ENCODE measurements around the gene SRRM3.
"Not testable (repeated sequence)": the region's sequence is repeated elsewhere in the genome, so short reads cannot be mapped to it uniquely, and the experiment has no call there.

SRRM3 gene

GRCh38 chr7:76292911-76293310 is 91.2 kb downstream of the SRRM3 start:
- peak overlapping the region in 1 of 2 experiments; percentile 14 for H3K18ac ChIP-seq (ENCODE audit: low read depth in 1 of 2, low read length in 2 of 2)
- H3K4me2 ChIP-seq (ENCODE audit: low read length, poor library complexity, severe bottlenecking); H3K79me1 ChIP-seq (replicated peaks; ENCODE audit: low read length, poor library complexity, severe bottlenecking); H3K23ac ChIP-seq (ENCODE audit: low read length in 2 of 2); H2AFZ ChIP-seq (ENCODE audit: low read depth, low read length); H3K27me3 ChIP-seq (ENCODE audit: control insufficient read depth in 1 of 2, insufficient read depth in 1 of 2, low read length in 2 of 2); H4K8ac ChIP-seq (ENCODE audit: low read length); H4K91ac ChIP-seq (ENCODE audit: low read length); H3K36me3 ChIP-seq (ENCODE audit: control insufficient read depth in 1 of 2, insufficient read depth in 2 of 2, low read depth in 1 of 2, low read length in 2 of 2); H3K27ac ChIP-seq (ENCODE audit: low read length, poor library complexity, severe bottlenecking); H3K9me3 ChIP-seq (ENCODE audit: control insufficient read depth, low read length); H3K4me3 ChIP-seq (ENCODE audit: insufficient read depth in 1 of 2, low read depth in 1 of 2, low read length in 2 of 2); H3K9ac ChIP-seq (ENCODE audit: low read length); H3K14ac ChIP-seq (ENCODE audit: low read length in 2 of 2); H2BK5ac ChIP-seq (ENCODE audit: low read depth, low read length, poor library complexity, severe bottlenecking); DNase-seq: not testable (repeated sequence)
- H3K4ac ChIP-seq (ENCODE audit: low read depth in 1 of 2, low read length in 2 of 2), result peak overlapping the region; percentile 24 to 45
- peak overlapping the region; percentile 71 for H2BK120ac ChIP-seq (ENCODE audit: low read depth, low read length)
- peak overlapping the region; percentile 95 to 98 for H2BK12ac ChIP-seq (ENCODE audit: low read length in 2 of 2)
- H3K4me1 ChIP-seq (ENCODE audit: control insufficient read depth, insufficient read depth, low read depth, low read length), result peaks cover 40% of the 10 kb centered on the region
- 91% methylated on average over 5 of the region's 5 CpGs for WGBS
- H2AK5ac ChIP-seq (ENCODE audit: low read length, severe bottlenecking), result peak overlapping the region; percentile 81
- peak overlapping the region; percentile 38 for H2BK15ac ChIP-seq (ENCODE audit: low read depth, poor library complexity, severe bottlenecking)

- Histone ChIP-seq H3K4ac (ENCODE audit: low read depth in 1 of 2, low read length in 2 of 2) (peak overlapping the region in 1 of 2 experiments; percentile 79), H3K27me3 (ENCODE audit: control insufficient read depth in 1 of 2, insufficient read depth in 1 of 2, low read length in 2 of 2) (no peaks in the 10 kb centered on the region), H4K91ac (ENCODE audit: low read length) (peak overlapping the region; percentile 81), H2BK5ac (ENCODE audit: low read depth, low read length, poor library complexity, severe bottlenecking) (no peak overlapping the region), H3K27ac (ENCODE audit: low read length, poor library complexity, severe bottlenecking) (no peak overlapping the region), H3K36me3 (ENCODE audit: control insufficient read depth in 1 of 2, insufficient read depth in 2 of 2, low read depth in 1 of 2, low read length in 2 of 2) (no peaks in the 10 kb centered on the region), H2BK15ac (ENCODE audit: low read depth, poor library complexity, severe bottlenecking) (no peak overlapping the region), H2AFZ (ENCODE audit: low read depth, low read length) (no peak overlapping the region), H3K23ac (ENCODE audit: low read length in 2 of 2) (no peak overlapping the region), H3K9ac (ENCODE audit: low read length) (peak overlapping the region; percentile 86), H3K9me3 (ENCODE audit: control insufficient read depth, low read length) (no peaks in the 10 kb centered on the region), H3K79me1 (replicated peaks; ENCODE audit: low read length, poor library complexity, severe bottlenecking) (no peaks in the 10 kb centered on the region), H2AK5ac (ENCODE audit: low read length, severe bottlenecking) (peak overlapping the region; percentile 81), H4K8ac (ENCODE audit: low read length) (peak overlapping the region; percentile 77), H3K18ac (ENCODE audit: low read depth in 1 of 2, low read length in 2 of 2) (peak overlapping the region; percentile 81 to 88), H3K4me1 (ENCODE audit: control insufficient read depth, insufficient read depth, low read depth, low read length) (peaks cover 40% of the 10 kb centered on the region), H2BK12ac (ENCODE audit: low read length in 2 of 2) (peak overlapping the region; percentile 95 to 98), H3K4me2 (ENCODE audit: low read length, poor library complexity, severe bottlenecking) (no peak overlapping the region), H3K4me3 (ENCODE audit: insufficient read depth in 1 of 2, low read depth in 1 of 2, low read length in 2 of 2) (no peak overlapping the region), H3K14ac (ENCODE audit: low read length in 2 of 2) (no peak overlapping the region), H2BK120ac (ENCODE audit: low read depth, low read length) (peak overlapping the region; percentile 73)
- WGBS, result 81% methylated on average over 8 of the region's 8 CpGs
- no peak for DNase-seq
Measured at GRCh38 chr7:76293407-76293901, 91.8 kb downstream of the SRRM3 start.

GRCh38 chr7:76294344-76295024 is 92.8 kb downstream of the SRRM3 start:
- H4K8ac ChIP-seq (ENCODE audit: low read length), result peak overlapping the region; percentile 98

More at GRCh38 chr7:76294344-76295024, 92.8 kb downstream of the SRRM3 start:
- no peaks in the 10 kb centered on the region for H3K27me3 ChIP-seq (ENCODE audit: control insufficient read depth in 1 of 2, insufficient read depth in 1 of 2, low read length in 2 of 2)
- no peaks in the 10 kb centered on the region for H3K79me1 ChIP-seq (replicated peaks; ENCODE audit: low read length, poor library complexity, severe bottlenecking)
- H3K27ac ChIP-seq (ENCODE audit: low read length, poor library complexity, severe bottlenecking), result peak overlapping the region; percentile 61
- peak overlapping the region in 1 of 2 experiments; percentile 65 for H3K4me3 ChIP-seq (ENCODE audit: insufficient read depth in 1 of 2, low read depth in 1 of 2, low read length in 2 of 2)
- peak overlapping the region; percentile 86 to 88 for H3K18ac ChIP-seq (ENCODE audit: low read depth in 1 of 2, low read length in 2 of 2)
- no peak overlapping the region for H2AFZ ChIP-seq (ENCODE audit: low read depth, low read length)
- 33% methylated on average over 19 of the region's 20 CpGs for WGBS
- peak overlapping the region; percentile 12 to 87 for H3K14ac ChIP-seq (ENCODE audit: low read length in 2 of 2)
- peak overlapping the region; percentile 95 for H4K91ac ChIP-seq (ENCODE audit: low read length)
- peaks cover 40% of the 10 kb centered on the region for H3K4me1 ChIP-seq (ENCODE audit: control insufficient read depth, insufficient read depth, low read depth, low read length)
- H3K9me3 ChIP-seq (ENCODE audit: control insufficient read depth, low read length), result no peaks in the 10 kb centered on the region
- H2AK5ac ChIP-seq (ENCODE audit: low read length, severe bottlenecking), result peak overlapping the region; percentile 46
- H2BK15ac ChIP-seq (ENCODE audit: low read depth, poor library complexity, severe bottlenecking), result peak overlapping the region; percentile 82
- peak overlapping the region; percentile 86 for H3K9ac ChIP-seq (ENCODE audit: low read length)
- peak overlapping the region in 1 of 2 experiments; percentile 54 for H3K23ac ChIP-seq (ENCODE audit: low read length in 2 of 2)
- peak; percentile 91 for DNase-seq
- peak overlapping the region; percentile 98 to 99 for H2BK12ac ChIP-seq (ENCODE audit: low read length in 2 of 2)
- H2BK5ac ChIP-seq (ENCODE audit: low read depth, low read length, poor library complexity, severe bottlenecking), result no peak overlapping the region
- no peak overlapping the region for H3K4me2 ChIP-seq (ENCODE audit: low read length, poor library complexity, severe bottlenecking)
- peak overlapping the region; percentile 80 for H2BK120ac ChIP-seq (ENCODE audit: low read depth, low read length)
- H3K4ac ChIP-seq (ENCODE audit: low read depth in 1 of 2, low read length in 2 of 2), result peak overlapping the region; percentile 79 to 95
- H3K36me3 ChIP-seq (ENCODE audit: control insufficient read depth in 1 of 2, insufficient read depth in 2 of 2, low read depth in 1 of 2, low read length in 2 of 2), result no peaks in the 10 kb centered on the region

Data from mesenchymal stem cell (in vitro differentiated cells and primary cell).